IPS-20b (cell line): ENCODE measurements around the gene HS2ST1.
"Not testable (repeated sequence)": the region's sequence is repeated elsewhere in the genome, so short reads cannot be mapped to it uniquely, and the experiment has no call there.

Source experiments
- H3K27ac ChIP-seq: one replicate; pipeline ENCODE4 v1.5.1; 2013; ENCODE audit warnings: low read length
- H3K27me3 ChIP-seq: 2 replicates; pipeline ENCODE4 v1.6.1; 2013; ENCODE audit warnings: mild to moderate bottlenecking, low read length, inconsistent platforms; ENCODE audit not compliant: insufficient read depth
- H3K36me3 ChIP-seq: 2 replicates; pipeline ENCODE4 v1.6.1; 2013; ENCODE audit warnings: low read depth, mild to moderate bottlenecking, inconsistent platforms, low read length, moderate library complexity; ENCODE audit not compliant: insufficient read depth
- H3K4me1 ChIP-seq: 2 replicates; pipeline ENCODE4 v1.6.1; 2013; ENCODE audit warnings: mild to moderate bottlenecking, control low read depth, inconsistent platforms, low read length, moderate library complexity; ENCODE audit not compliant: insufficient read depth
- H3K4me3 ChIP-seq: 2 replicates; pipeline ENCODE4 v1.5.1; 2013; ENCODE audit warnings: mild to moderate bottlenecking, low read length, inconsistent platforms
- H3K9ac ChIP-seq: 2 replicates; pipeline ENCODE4 v1.6.1; 2013; ENCODE audit warnings: low read depth, mild to moderate bottlenecking, inconsistent platforms, low read length, moderate library complexity
- H3K9me3 ChIP-seq: 2 replicates; pipeline ENCODE4 v1.6.1; 2013; ENCODE audit warnings: mild to moderate bottlenecking, low read depth, low read length, inconsistent platforms; ENCODE audit not compliant: insufficient read depth

Gene HS2ST1

DNA sequence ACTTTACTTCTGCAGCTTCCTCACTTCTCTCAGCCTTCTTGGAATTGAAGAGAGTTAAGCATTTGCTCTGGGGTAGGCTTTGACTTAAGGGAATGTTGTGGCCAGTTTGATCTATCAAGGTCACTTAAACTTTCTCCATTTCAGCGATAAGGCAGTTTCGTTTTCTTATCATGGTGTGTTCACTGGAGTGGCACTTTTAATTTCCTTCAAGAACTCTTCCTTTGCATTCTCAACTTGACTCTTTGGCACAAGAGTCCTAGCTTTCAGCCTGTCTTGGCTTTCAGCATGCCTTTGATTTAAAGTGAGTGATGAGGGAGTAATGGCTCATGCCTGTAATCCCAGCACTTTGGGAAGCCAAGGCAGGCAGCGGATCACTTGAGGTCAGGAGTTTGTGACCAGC, 38.7 kb downstream of the HS2ST1 start:
- no peak overlapping the region for H3K4me3 ChIP-seq
- no peaks in the 10 kb centered on the region for H3K27me3 ChIP-seq
- H3K36me3 ChIP-seq: no peaks in the 10 kb centered on the region
- peaks cover 13% of the 10 kb centered on the region for H3K4me1 ChIP-seq
- H3K9ac ChIP-seq: no peak overlapping the region
- H3K27ac ChIP-seq: no peak overlapping the region
- H3K9me3 ChIP-seq: no peaks in the 10 kb centered on the region

DNA sequence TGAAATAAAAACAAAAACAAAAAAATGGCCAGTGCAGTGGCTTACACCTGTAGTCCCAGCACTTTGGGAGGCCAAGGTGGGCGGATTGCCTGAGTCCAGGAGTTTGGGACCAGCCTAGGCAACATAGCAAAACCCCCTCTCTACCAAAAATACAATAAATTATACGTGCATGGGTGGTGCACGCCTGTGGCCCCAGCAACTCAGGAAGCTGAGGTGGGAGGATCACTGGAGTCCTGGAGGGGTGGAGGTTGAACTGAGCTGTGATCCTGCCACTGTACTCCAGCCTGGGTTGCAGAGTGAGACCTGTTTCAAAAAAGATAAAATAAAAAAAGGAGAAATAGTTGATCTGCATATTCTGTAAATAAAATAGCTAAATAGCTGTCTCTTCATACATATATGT, 41.2 kb downstream of the HS2ST1 start:
- H3K9me3 ChIP-seq: no peaks in the 10 kb centered on the region
- no peak overlapping the region for H3K27ac ChIP-seq
- no peak overlapping the region for H3K4me3 ChIP-seq
- H3K9ac ChIP-seq: no peak overlapping the region
- no peaks in the 10 kb centered on the region for H3K36me3 ChIP-seq
- peaks cover 7% of the 10 kb centered on the region for H3K4me1 ChIP-seq
- no peaks in the 10 kb centered on the region for H3K27me3 ChIP-seq

DNA sequence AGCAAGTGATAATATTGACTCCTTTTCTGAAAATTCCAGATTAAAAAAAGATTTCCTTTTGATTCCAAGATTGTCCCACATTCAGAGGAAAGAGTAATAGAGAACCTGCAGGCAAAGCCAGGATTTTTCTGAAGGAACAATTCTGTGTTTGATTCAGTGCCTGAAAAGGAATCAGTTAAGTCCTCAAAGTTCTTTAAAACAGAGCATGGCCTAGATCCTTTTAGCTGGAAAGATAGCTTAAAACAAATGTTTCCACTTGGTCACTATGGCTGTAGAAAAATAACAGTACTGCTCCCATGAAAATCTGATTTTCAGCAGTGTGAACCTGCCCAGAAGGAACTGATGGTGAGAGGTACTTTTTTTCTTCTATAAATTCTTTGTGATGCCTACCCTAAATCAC, 41.8 kb downstream of the HS2ST1 start:
- Histone ChIP-seq H3K27me3 (no peaks in the 10 kb centered on the region), H3K36me3 (no peaks in the 10 kb centered on the region), H3K27ac (no peak overlapping the region), H3K4me1 (peaks cover 2% of the 10 kb centered on the region), H3K9me3 (no peaks in the 10 kb centered on the region), H3K4me3 (no peak overlapping the region), H3K9ac (no peak overlapping the region)

DNA sequence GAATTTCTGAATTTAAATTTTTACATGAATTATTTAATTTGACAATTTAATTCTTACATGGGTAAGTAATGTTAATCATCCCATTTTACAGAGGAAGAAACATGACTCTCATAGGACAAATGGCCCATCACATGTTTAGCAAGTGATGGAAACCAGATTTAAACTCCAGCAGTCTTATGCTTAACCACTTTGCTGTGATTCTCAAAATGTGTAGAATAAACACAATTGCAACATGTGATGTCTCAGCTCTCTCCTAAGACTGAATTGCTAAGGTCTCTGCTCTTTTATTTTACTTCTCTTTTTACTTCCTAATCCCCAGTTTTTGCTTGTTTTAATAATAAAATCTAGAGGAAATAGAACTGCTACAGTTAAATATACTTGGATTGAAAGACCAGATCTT, 42.8 kb downstream of the HS2ST1 start:
- Histone ChIP-seq H3K9me3 (no peaks in the 10 kb centered on the region), H3K4me3 (no peak overlapping the region), H3K9ac (no peak overlapping the region), H3K36me3 (no peaks in the 10 kb centered on the region), H3K27ac (no peak overlapping the region), H3K4me1 (no peaks in the 10 kb centered on the region), H3K27me3 (no peaks in the 10 kb centered on the region)

DNA sequence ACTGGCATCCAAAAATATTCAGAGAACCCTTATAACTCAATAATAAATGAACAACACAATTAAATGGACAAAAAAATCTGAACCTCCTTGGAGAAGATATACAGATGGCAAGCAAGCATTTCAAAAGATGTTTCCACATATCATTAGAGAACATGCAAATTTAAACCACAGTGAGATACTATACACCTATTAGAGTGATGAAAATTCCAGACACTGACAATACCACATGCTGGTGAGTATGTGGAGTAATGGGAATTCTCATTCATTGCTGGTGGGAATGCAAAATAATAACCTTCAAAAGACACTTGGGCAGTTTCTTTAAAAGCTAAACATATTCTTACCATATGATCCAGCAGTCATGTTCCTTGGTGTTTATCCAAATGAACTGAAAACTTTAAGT, 46.1 kb downstream of the HS2ST1 start:
- no peaks in the 10 kb centered on the region for H3K27me3 ChIP-seq
- no peak overlapping the region for H3K27ac ChIP-seq
- H3K4me1 ChIP-seq: no peaks in the 10 kb centered on the region
- no peaks in the 10 kb centered on the region; the same call in 1 of the 2 replicates for H3K9me3 ChIP-seq
- H3K9ac ChIP-seq: no peak overlapping the region
- no peaks in the 10 kb centered on the region for H3K36me3 ChIP-seq
- no peak overlapping the region for H3K4me3 ChIP-seq

DNA sequence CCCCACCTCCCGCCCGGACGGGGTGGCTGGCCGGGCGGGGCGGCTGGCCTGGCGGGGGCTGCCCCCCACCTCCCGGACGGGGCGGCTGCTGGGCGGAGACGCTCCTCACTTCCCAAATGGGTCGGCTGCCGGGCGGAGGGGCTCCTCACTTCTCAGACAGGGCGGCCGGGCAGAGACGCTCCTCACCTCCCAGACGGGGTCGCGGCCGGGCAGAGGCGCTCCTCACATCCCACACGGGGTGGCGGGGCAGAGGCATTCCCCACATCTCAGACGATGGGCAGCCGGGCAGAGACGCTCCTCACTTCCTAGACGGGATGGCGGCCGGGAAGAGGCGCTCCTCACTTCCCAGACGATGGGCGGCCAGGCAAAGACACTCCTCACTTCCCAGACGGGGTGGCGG, 49.4 kb downstream of the HS2ST1 start:
- H3K27me3 ChIP-seq, H3K27ac ChIP-seq, H3K4me1 ChIP-seq, H3K4me3 ChIP-seq, H3K9me3 ChIP-seq, H3K9ac ChIP-seq, H3K36me3 ChIP-seq: not testable (repeated sequence)

DNA sequence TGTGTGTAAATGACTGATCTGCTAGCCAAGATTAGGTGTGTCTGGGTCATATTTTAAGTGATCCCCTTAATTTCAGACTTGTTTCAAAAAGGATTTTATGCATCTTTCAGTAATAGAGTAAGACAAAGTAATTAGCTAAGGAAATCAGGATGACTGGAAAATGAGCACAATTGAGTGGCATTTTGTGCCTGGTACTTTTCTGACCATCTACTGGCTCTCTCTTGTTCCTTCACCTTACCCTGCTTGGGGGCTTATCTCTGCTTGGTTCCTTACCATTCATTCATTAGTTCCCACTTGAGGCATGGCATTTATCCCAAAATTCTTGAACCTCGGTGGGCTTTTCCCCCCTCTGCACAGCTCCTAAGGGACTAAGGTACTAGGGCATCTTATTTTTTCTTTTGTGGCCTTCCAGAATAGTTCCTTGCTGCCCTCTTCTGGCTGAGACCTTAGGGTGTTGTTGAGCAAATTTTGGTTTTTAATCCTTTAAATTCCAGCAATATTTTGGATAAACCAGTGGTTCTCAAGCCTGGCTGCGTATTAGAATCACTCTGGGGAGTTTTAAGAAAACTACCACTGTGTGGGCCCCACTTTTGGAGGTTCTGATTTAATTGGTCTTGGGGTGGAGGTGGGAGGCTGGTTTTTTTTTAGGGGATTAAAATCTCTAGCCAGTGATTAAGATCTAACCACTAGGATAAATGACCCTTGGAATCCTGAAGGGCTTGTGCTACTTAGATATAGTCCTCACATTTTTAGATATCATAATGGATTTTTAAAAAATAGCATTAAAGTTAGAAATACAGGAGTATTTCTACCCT, 50.8 kb downstream of the HS2ST1 start:
- no peaks in the 10 kb centered on the region for H3K36me3 ChIP-seq
- H3K27me3 ChIP-seq: no peaks in the 10 kb centered on the region
- no peak overlapping the region for H3K9ac ChIP-seq
- H3K9me3 ChIP-seq: no peaks in the 10 kb centered on the region; the same call in 1 of the 2 replicates
- H3K27ac ChIP-seq: no peak overlapping the region
- no peak overlapping the region for H3K4me3 ChIP-seq
- H3K4me1 ChIP-seq: no peaks in the 10 kb centered on the region

GRCh38 chr1:86965827-86966182, 51.4 kb downstream of the HS2ST1 start:
- H3K36me3 ChIP-seq: no peaks in the 10 kb centered on the region
- no peaks in the 10 kb centered on the region for H3K4me1 ChIP-seq
- no peaks in the 10 kb centered on the region; the same call in 1 of the 2 replicates for H3K9me3 ChIP-seq
- H3K27me3 ChIP-seq: no peaks in the 10 kb centered on the region
- H3K9ac ChIP-seq: no peak overlapping the region
- no peak overlapping the region for H3K27ac ChIP-seq
- no peak overlapping the region for H3K4me3 ChIP-seq

DNA sequence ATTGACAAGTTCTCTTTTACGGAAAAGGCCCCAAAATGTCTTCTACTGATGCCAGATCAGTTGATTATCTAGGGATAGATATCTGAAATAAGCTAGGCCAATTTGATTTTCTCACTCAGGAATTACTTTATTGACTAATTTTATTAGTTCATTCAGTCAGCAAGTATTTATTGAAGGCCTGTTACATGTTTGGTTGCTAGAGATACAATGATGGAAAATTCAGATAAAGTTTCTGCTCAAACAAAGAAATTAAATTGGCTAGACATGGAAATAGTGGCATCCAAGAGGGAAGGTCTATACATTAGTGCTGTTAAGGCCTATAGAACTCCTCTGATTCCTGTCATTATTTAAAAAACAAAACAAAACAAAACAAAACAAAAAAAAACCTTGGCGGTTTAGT, 56.5 kb downstream of the HS2ST1 start:
- Histone ChIP-seq H3K27ac (no peak overlapping the region), H3K36me3 (no peaks in the 10 kb centered on the region), H3K27me3 (no peaks in the 10 kb centered on the region), H3K9ac (no peak overlapping the region), H3K4me3 (no peak overlapping the region), H3K4me1 (peaks cover 6% of the 10 kb centered on the region; the same call in 1 of the 2 replicates), H3K9me3 (no peaks in the 10 kb centered on the region)

DNA sequence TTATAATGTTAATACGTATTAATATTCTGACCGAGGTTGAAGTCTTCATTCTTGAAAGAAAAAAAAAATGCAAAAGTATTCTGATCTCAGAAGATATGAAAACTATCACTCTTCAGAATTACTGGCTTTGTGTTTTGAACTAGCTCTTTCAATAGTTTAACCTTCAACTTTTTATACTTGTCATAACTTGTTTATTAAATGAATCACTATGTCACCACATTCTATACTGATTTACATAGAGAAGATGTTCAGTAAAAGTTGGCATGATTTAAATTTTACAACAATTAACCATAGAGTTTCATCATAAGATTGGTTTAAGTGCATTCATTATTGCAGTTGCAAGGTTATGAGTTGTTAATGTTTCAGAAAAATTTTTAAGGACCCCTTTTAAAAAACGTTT, 57.3 kb downstream of the HS2ST1 start:
- Histone ChIP-seq H3K4me1 (peaks cover 10% of the 10 kb centered on the region; the same call in 1 of the 2 replicates), H3K27me3 (no peaks in the 10 kb centered on the region), H3K9ac (no peak overlapping the region), H3K27ac (no peak overlapping the region), H3K4me3 (no peak overlapping the region), H3K36me3 (no peaks in the 10 kb centered on the region), H3K9me3 (no peaks in the 10 kb centered on the region)

GRCh38 chr1:86972262-86972661, 57.8 kb downstream of the HS2ST1 start:
- H3K36me3 ChIP-seq: no peaks in the 10 kb centered on the region
- H3K4me3 ChIP-seq: no peak overlapping the region
- H3K27me3 ChIP-seq: no peaks in the 10 kb centered on the region
- no peak overlapping the region for H3K27ac ChIP-seq
- no peak overlapping the region for H3K9ac ChIP-seq
- no peaks in the 10 kb centered on the region for H3K9me3 ChIP-seq
- peaks cover 10% of the 10 kb centered on the region; the same call in 1 of the 2 replicates for H3K4me1 ChIP-seq

GRCh38 chr1:86975993-86976550, 61.6 kb downstream of the HS2ST1 start:
- Histone ChIP-seq H3K4me1 (peaks cover 10% of the 10 kb centered on the region; the same call in 1 of the 2 replicates), H3K9me3 (no peaks in the 10 kb centered on the region), H3K4me3 (no peak overlapping the region), H3K36me3 (no peaks in the 10 kb centered on the region), H3K9ac (no peak overlapping the region), H3K27me3 (no peaks in the 10 kb centered on the region), H3K27ac (no peak overlapping the region)
